Measurements from ENCODE around the gene MAN1C1. TPM values are rescaled to one million over a fixed set of nuclear protein-coding genes. Genes with fewer than 3 reads are reported as not detected.

MAN1C1 gene
- total RNA-seq, 1 experiment from 2014 or later, result 9.3 TPM

GRCh38 chr1:25766721-25767436 lies 150.3 kb downstream of the MAN1C1 start:
- Histone ChIP-seq H2AFZ (ENCODE audit: low read length) (no peak overlapping the region), H3K9me3 (ENCODE audit: control insufficient read depth, low read depth, low read length) (no peaks in the 10 kb centered on the region), H3K56ac (ENCODE audit: insufficient read length, low read depth, low read length) (no peak overlapping the region), H3K4me1 (ENCODE audit: insufficient read depth, low read length) (no peaks in the 10 kb centered on the region), H2BK15ac (ENCODE audit: low read depth, low read length) (no peak overlapping the region), H2AK5ac (ENCODE audit: insufficient read length, low read length) (no peak overlapping the region), H3K27ac (ENCODE audit: insufficient read length, low read depth, low read length) (no peak overlapping the region), H4K20me1 (ENCODE audit: control insufficient read depth, insufficient read depth, insufficient read length) (no peaks in the 10 kb centered on the region), H3K4ac (ENCODE audit: low read depth, low read length) (no peak overlapping the region), H4K5ac (ENCODE audit: insufficient read length, low read depth, low read length) (no peak overlapping the region), H3K23ac (ENCODE audit: insufficient read length, low read depth, low read length) (no peak overlapping the region), H3K27me3 (ENCODE audit: insufficient read depth, low read length) (no peaks in the 10 kb centered on the region), H2BK120ac (ENCODE audit: low read depth, low read length, poor library complexity, severe bottlenecking) (no peak overlapping the region), H2BK5ac (ENCODE audit: insufficient read length, low read length) (no peak overlapping the region), H3K4me2 (ENCODE audit: insufficient read depth, insufficient read length, low read length) (no peak overlapping the region), H3K79me2 (ENCODE audit: insufficient read depth, low read length) (no peaks in the 10 kb centered on the region), H4K91ac (ENCODE audit: insufficient read length, low read depth, low read length) (no peak overlapping the region), H3K14ac (ENCODE audit: insufficient read depth, low read length) (no peak overlapping the region), H3K9ac (ENCODE audit: extremely low read depth, insufficient read length, low read length) (no peak overlapping the region), H3K18ac (ENCODE audit: insufficient read length, low read depth, low read length) (no peak overlapping the region), H2BK20ac (ENCODE audit: low read depth, low read length, poor library complexity, severe bottlenecking) (no peak overlapping the region), H2BK12ac (ENCODE audit: insufficient read length, low read depth, low read length) (no peak overlapping the region), H3K79me1 (ENCODE audit: insufficient read depth, low read depth, low read length, poor library complexity, severe bottlenecking) (no peaks in the 10 kb centered on the region), H3K23me2 (ENCODE audit: insufficient read length, low read depth, low read length, poor library complexity, severe bottlenecking) (peaks cover 3% of the 10 kb centered on the region), H4K8ac (replicated peaks; ENCODE audit: insufficient read length, low read depth, low read length) (no peak overlapping the region), H3T11ph (ENCODE audit: low read length) (no peak overlapping the region)
- DNase-seq, result no peak
- Mint-ChIP-seq H3K36me3 (ENCODE audit: insufficient read depth in 1 of 3, low read depth in 3 of 3) (no peaks in the 10 kb centered on the region; a peak in 1 of 7 replicates), H3K27ac (no peak overlapping the region; a peak in 1 of 7 replicates), H3K9me3 (no peaks in the 10 kb centered on the region), H3K4me3 (no peak overlapping the region), H3K27me3 (ENCODE audit: low read depth) (no peaks in the 10 kb centered on the region), H3K4me1 (peaks cover 19 to 30% of the 10 kb centered on the region in 2 experiments)
- WGBS (ENCODE audit: extremely low coverage, insufficient read length, low lambda C conversion rate), result 100% methylated on average over 1 of the region's 13 CpGs
- no peak for TF ChIP-seq CTCF (conservative IDR thresholded peaks at IDR 0.05)
